HG03439 (cell line): ENCODE data around the gene ONECUT3.

Experiments used
- ATAC-seq: cut with Tn5 transposase; IDR thresholded peaks from one replicate; pipeline ENCODE4 v1.9.1; 2021; ENCODE audit warnings: mild to moderate bottlenecking, moderate library complexity; ENCODE audit not compliant: unreplicated experiment

ONECUT3 gene

GRCh38 chr19:1813192-1814182 is 60.2 kb downstream of the ONECUT3 start:
- ATAC-seq, result no peak

- no peak for ATAC-seq
Observed at GRCh38 chr19:1814391-1814790, 61.1 kb downstream of the ONECUT3 start.

DNA sequence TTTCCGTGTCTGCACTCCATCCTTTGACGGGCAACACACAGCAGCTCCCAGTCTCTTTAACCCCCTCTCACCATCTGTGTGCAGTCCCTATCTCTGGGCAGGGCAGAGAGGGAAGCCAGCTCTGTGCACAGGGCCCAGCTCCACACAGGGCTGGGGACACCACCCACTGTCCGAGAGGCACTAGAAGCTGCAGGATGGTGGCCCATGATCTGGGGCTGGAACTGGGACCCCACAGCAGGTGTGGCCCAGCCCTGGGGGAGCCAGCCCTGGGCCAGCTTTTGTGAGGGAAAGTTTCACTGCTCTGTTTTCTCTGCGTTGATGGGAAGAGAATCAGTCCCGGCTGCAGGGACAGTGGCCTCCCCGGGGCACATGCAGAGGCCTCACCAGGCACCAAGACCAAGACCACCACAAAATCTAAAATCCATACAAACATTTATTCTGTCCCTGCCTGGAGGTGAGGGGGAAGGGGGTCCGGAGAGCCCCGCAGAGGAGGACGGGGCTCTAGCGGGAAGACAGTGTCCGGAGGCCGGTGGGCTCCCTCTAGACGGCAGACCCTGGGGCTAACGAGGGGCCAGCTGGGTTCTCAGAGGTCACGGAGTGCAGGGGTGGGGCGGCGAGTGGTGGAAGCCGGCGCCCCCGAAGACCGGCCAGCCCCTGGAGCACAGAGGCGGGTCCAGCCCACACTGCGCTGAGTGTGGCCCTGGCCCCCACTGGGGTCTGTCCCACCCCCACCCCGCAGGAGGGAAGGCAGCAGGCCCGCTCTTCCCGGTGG is 61.7 kb downstream of the ONECUT3 start:
- no peak for ATAC-seq

DNA sequence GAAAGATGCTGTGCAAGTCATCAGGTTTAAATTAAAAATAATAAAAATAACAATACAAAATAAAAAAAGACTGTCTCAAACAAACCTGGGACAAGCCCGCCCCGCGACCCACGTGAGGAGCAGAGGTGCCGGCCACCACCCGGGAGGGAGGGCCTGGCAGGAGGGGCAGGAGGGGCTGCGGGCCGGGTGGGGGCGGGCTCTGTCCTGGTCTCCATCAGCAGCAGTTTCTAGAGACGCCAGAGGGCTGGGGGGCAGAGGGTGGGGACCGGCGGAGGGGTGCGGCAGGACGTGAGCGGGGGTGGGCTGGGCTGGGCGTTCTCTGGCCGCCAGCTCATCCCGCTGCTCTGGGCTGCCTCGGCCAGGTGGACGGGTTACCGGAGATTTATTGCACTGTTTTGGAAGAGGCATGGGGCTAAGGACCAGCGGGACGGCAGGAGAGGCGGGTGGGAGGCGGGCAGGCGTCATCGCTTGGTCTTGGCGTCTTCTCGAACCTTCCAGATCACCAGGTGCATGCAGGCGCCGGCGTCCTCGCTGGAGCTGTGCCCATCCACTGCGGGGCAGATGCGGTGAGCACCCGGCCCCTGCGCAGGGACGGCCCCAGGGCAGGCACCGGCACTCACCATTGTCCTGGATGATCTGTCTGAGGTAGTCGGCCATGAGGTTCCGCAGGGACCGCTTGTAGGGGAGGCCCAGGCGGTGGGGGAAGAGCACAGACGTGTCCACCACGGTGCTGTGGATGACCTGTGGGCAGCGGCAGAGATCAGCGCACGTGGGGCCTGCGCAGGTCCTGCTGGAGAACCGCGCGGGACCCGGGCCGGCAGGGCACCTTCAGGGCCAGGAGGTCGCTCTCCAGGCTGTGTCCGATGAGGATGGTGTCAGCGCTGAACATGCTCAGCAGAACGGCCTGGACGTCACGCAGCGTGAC is 62.6 kb downstream of the ONECUT3 start:
- ATAC-seq, result no peak

DNA sequence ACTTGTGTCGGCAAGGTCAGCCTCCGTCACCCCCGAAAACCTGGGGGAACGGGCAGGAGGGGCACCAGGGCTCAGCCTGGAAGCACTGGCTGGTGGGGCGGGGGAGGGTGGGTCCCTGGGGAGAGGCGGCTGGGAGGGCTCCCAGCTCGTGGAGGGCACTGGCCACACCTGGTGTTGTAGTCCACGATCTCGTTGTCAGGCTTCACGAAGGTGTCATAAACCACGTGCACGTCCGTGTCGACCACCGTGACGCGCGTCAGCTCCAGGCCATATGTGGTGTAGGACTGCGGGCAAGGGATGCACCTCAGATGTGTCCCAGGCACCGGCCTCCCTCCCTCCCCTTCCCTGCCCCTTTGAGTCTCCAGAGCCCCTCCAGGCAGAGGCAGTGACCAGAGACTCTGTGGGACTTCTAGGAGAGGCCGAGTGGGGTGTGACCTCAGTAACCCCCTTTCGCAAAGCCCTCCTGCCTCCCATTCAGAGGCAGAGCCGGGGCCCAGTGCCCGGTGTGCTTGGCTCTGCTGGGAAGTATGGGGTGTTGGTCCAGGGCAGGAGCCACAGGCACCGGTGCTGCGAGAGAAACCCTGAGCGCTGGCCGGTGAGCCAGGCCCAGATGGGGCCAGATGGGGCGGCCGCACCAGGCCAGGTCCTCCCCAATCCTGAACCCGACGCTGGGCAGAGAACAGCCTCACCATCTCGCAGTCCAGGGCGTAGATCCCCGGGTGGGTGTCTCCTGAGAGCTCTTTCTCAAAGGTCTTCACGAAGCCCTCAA is 63.4 kb downstream of the ONECUT3 start:
- no peak for ATAC-seq

DNA sequence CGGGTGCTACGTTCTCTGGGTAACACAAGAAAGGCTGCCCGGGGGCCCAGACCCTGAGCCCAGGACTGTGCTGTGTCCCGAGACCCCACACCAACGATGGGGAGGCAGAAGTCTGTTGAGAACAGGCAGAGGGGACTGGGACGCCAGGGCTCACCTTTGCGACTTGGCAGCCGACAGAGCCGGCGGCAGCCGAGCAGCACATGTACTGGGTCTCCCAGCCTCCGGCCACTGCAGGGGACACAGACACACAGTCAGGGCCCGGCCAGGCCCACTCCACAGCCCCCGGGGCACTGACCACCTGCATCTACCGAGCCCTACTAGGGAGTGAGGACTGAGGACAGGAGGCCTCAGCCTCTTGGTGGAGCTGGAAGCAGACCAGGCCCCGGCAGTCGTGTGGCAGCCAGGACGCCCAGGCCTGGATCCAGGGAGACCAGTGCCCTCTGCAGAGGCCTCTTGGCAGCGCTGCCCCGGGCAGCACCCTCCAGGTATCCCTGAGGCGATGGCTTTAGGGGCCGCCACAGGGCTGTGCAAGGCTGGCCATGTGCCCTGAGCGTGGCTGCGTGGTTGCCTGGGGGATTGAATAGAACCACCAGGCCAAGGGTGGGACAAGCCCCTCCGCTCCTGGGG is 64.4 kb downstream of the ONECUT3 start:
- no peak for ATAC-seq

- no peak for ATAC-seq
Observed at GRCh38 chr19:1818549-1819195, 65.4 kb downstream of the ONECUT3 start.

DNA sequence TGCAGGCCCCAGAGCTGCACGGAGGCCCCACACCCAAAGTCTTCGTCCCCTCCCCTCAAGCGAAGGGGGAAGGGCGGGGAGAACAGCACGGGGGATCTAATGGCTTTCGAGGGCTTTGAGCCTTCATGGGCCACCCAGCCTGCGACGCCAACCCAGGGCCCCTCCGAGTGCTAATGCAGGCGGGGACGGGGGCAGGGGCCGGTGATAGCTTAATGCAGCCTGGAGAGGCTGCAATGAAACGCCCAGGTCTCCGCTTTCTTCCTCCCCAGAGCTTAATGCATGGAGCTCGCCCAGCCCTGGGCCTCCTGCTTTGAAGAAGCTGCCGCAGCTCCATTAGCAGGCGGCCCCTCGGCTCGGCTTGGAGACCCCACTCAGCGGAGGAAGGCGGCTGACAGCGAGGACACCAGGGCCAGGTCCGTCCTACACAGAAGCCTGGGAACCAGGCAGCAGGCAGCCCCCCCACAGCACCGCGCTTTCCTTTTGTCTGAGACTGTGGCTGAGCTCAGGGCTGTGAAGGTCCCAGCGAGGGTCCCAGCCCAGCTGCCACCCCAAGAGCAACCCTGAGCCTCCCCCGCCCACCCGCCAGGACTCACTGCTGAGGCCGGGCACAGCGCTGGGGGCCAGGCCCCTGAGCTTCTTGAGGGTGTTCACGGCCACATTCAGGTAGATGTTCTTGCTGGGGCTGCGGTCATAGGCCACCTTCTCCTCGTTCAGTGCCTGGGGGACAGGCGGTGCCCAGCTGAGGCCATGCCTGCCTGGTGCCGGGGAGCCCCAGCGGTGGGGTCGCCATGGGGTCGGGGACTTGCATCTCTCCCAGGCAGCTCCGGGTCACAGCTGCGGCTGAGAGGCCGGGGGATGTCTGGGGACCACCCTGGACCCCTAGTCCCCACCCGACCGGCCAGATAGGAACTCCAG is 66.3 kb downstream of the ONECUT3 start:
- ATAC-seq, result no peak

DNA sequence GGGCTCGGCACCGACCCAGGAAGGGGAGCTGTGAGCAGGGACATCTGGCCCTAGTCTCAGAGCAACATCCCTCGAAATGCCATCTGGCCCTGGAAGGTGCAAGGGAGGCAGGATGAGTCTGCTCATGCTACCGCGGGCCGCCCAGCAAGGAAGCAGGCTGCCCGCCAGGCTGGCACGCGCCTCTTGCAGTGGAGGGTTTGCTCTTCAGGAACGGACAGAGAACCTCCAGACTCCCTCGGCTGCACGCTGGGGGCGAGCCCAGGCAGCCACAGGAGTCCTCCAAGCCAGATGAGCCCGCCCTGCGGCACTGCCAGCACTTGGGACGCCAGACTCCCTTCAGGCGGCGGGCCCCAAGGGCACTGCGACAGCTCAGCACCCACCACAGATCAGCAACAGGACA is 68.9 kb downstream of the ONECUT3 start:
- no peak for ATAC-seq

DNA sequence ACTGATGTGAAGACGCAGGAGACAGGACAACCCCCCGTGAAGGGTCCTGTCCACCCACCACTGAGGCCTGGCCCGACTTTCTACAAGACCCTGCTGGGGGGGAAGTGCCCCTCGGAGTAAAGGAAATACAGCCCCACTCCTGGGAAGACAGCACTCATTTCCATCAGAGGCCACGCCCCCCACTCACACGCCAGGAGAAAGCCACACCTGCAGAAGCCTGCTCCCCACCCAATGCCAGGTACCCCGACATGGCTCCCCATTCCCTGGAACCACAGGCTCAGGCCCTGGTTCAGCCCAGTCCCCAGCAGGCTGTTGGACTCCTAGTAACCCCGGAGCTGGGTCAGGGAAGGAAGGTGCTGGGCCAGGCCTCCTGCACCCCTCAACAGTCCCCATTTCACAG is 69.7 kb downstream of the ONECUT3 start:
- ATAC-seq, result no peak

DNA sequence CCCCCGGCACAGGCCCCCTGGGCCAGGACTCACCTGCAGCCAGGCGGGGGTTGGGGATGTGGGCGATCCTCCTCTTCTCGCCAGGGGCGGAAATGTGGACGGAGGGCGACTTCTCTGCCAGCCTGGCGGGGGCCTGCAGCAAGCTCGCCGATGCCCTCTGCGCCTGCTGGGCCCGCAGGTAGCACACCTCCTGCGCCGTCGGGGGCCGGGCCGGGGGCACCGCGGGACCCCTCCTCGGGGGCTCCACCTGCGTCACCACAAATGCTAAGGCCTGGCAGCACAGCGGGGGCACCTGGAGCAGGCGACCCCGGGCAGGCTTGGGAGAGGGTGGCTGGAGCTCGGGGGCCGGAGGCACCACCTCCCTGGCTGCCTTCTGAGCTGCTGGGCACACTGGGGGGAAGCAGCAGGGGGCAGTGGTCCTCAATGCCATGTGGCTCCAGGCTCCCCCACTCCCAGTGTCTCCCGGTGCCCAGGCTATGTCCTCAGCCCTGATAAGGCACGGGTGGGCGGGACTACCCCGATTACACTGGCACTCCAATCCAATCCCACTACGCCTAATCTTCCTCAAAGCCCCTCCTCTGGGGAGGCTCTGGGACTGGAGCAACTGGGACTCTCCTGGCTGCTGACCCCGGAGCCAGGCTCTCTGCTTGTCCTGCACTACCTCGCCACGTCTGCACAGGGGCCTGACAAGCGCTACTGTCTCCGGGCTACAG is 70.4 kb downstream of the ONECUT3 start:
- ATAC-seq, result no peak

- ATAC-seq, result no peak
Observed at GRCh38 chr19:1824252-1824622, 70.9 kb downstream of the ONECUT3 start.

- no peak for ATAC-seq
Observed at GRCh38 chr19:1825909-1826556, 72.7 kb downstream of the ONECUT3 start.

GRCh38 chr19:1826557-1827521 is 73.5 kb downstream of the ONECUT3 start:
- no peak for ATAC-seq

DNA sequence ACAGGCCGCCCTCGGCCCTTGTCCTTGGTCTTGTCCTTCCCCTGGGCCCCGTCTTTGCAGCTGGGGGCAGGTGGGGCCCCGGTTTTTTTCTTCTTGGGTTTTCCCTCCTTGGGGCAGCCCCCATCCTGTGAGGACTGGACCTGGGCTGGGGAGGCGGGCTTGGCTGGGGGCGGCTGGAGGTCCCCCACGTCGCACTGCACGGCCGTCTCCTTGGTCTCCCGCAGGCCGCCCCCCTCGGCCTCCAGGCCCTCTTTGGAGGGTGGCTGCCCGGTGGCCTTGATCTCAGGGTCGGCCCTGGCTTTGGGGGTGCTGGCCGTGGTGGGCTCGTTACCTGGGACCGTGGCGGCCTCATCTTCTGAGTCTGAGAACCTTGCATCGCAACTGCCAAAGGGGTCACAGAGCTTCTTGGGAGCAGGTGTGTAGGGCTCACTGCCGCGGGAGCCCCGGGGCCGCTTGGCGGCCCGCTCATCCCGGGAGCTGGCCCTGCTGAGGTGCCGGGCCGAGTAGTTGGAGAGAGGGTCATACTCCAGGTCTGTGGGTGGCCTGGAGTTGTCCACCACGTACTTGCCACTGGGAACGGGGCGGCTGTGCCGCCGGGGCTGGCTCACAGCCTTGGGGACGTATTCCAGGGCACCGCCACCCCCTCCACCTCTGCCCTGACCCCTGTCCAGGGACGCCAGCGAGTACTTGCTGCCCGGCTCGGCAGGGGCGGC is 74.4 kb downstream of the ONECUT3 start:
- no peak for ATAC-seq
